ENCODE measurements around the gene SENP1.

Gene SENP1

GRCh38 chr12:48036818-48037217, 69.1 kb downstream of the SENP1 start:
- DNase-seq (ENCODE audit: low read depth), result no peak

GRCh38 chr12:48034835-48035805, 70.8 kb downstream of the SENP1 start:
- no peak for DNase-seq (ENCODE audit: low read depth)

GRCh38 chr12:48033451-48033850, 72.4 kb downstream of the SENP1 start:
- no peak for DNase-seq (ENCODE audit: low read depth)

GRCh38 chr12:48032597-48032996, 73.3 kb downstream of the SENP1 start:
- DNase-seq (ENCODE audit: low read depth), result no peak

GRCh38 chr12:48031135-48031960, 74.5 kb downstream of the SENP1 start:
- DNase-seq (ENCODE audit: low read depth), result no peak

- no peak for DNase-seq (ENCODE audit: low read depth)
Observed at GRCh38 chr12:48030173-48030650, 75.7 kb downstream of the SENP1 start.

GRCh38 chr12:48029491-48030172, 76.2 kb downstream of the SENP1 start:
- no peak for DNase-seq (ENCODE audit: low read depth)

GRCh38 chr12:48028541-48029431, 77.1 kb downstream of the SENP1 start:
- no peak for DNase-seq (ENCODE audit: low read depth)

GRCh38 chr12:48027183-48028002, 78.5 kb downstream of the SENP1 start:
- no peak for DNase-seq (ENCODE audit: low read depth)

- no peak for DNase-seq (ENCODE audit: low read depth)
Observed at GRCh38 chr12:48026060-48026827, 79.6 kb downstream of the SENP1 start.

GRCh38 chr12:48025281-48025680, 80.6 kb downstream of the SENP1 start:
- no peak for DNase-seq (ENCODE audit: low read depth)

- DNase-seq (ENCODE audit: low read depth), result no peak
Observed at GRCh38 chr12:48024735-48025134, 81.1 kb downstream of the SENP1 start.

- no peak for DNase-seq (ENCODE audit: low read depth)
Observed at GRCh38 chr12:48023386-48023785, 82.5 kb downstream of the SENP1 start.

- no peak for DNase-seq (ENCODE audit: low read depth)
Observed at GRCh38 chr12:48022676-48023385, 83.0 kb downstream of the SENP1 start.

- no peak for DNase-seq (ENCODE audit: low read depth)
Observed at GRCh38 chr12:48022180-48022521, 83.7 kb downstream of the SENP1 start.

GRCh38 chr12:48021485-48022179, 84.2 kb downstream of the SENP1 start:
- no peak for DNase-seq (ENCODE audit: low read depth)

GRCh38 chr12:48019639-48020265, 86.1 kb downstream of the SENP1 start:
- no peak for DNase-seq (ENCODE audit: low read depth)

- no peak for DNase-seq (ENCODE audit: low read depth)
Observed at GRCh38 chr12:48018618-48018995, 87.3 kb downstream of the SENP1 start.

Data from stimulated activated CD8-positive, alpha-beta memory T cell treated with anti-CD3 and anti-CD28 coated beads, Interleukin-12 subunit alpha, Interleukin-12 subunit beta, amount 100 ng/mL, for 1 hour (primary cell).